AML-193 (cell line): ENCODE data around the gene HSDL1.

Source experiments
- DNase-seq, 2 experiments: peaks; one replicate each; lab custom pipeline; 2025; lab: John Stamatoyannopoulos, UW

The HSDL1 gene

GRCh38 chr16:84144859-84145639 is at the start of gene HSDL1, which contains the start of gene DNAAF1:
Gene HSDL1, minus strand, starts transcription at chr16:84145177. Its CDS starts 13,856 bp downstream, at chr16:84131321.
Gene DNAAF1, plus strand, starts transcription at chr16:84145308. Its CDS starts 133 bp downstream, at chr16:84145441.
- DNase-seq, result peak; percentile 62 to 67

DNA sequence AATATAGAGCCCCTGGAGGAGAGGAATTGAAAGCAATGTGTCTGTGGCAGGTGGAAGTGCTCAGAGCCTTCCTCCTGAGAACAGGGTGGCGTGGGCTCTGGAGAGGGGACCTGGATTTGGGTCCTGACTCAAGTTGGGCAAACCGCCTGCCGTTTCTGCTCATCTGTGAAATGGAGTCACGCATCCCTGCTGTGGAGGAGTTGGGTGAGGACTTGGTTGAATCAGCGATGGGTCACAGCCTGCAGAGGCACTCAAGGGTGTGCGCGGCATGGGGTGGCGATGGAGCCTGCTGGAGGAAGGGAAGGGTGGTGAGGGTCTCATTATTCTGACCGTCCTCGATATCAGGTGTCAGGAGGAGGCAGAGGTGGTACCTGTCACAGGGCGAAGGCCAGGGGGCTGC is 49.0 kb upstream of the HSDL1 start:
- DNase-seq, result no peak

- no peak for DNase-seq
These were observed 48.5 kb upstream of the HSDL1 start for GRCh38 chr16:84193480-84193879.

DNA sequence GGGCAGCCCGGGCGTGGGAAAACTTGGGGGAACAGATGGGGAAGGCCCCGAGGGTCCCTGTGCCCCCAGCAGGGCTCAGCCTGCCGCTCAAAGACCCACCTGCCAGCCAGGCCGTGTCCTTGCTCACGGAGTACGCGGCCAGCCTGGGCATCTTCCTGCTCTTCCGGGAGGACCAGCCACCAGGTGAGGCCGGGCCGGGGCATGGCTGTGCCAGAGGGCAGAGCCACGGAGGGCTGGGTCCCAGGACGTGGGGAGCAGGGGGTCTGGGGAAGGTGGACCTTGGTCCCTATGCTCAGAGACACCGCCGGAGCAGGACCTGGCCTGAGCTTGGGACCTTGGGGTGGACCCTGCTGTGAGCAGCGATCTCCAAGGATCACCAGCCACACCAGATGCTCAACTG is 46.5 kb upstream of the HSDL1 start:
- no peak for DNase-seq

DNA sequence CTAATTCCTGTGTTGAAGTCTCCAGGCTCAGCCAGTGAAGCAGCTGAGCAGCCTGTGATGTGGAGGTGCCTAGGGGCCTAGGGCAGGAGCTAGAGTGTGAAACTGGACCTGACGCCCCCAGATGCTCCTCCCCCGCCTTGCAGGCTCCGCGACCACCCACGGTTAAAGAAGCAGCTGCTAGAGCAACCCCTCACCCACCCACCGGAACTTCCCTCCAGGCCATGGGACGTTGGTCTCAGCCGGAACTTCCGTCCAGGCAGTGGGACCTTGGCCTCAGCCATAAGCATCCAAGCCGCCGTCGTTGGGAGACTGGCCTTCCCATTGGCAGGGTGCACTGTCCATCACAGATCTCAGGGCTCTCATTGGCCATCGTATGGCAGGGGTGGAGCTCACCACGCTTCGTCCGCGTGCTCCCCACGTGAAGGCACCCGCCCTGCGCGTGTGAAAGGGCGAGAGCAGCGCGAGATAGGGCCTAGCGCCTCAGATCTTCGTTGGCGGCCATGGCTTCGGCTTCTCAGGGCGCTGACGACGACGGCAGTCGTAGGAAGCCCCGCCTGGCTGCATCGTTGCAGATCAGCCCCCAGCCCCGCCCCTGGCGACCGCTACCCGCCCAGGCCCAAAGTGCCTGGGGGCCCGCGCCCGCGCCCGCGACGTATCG is 45.9 kb upstream of the HSDL1 start, which contains the start of gene ADAD2:
Gene ADAD2 (plus strand): TSS at position 427 of the 658 bp plus-strand sequence. CDS start 74 bp downstream, at position 501.
- no peak for DNase-seq

DNA sequence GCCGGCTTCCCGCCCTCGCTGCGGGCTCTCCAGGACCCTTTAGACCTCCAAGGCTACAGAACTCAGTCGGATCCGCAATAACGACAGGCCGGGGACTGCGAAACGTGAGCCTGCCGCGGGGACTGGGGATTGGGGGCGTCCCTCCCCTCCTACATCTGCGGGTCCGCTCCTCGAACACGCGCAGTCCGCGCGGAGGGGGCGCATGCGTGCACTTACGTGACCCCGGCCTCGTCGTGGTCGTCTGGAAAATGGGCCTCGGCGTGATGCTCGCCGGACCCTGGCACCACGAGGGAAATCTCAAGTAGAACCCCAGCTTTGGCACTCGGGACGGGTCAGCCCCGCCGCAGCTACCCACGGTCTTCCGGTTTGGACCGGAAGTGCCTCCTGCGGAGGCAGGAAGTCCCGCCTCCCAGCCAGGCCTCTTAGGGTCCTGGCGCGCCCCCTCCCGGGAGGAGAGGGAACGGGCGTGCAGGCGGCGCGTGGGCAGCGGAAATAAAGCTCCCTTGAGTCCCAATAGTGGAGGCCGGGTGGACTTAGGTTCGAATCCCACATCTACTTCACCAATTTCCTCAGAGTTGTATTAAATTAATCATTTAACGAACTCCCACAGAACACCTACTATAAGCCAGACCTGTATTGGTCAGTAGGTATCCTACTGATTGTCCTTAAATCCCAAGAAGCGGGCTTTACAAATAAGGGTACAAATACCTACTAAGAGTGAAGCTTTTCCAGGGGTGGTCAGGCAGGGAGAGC is 41.9 kb upstream of the HSDL1 start, which contains the start of gene TAF1C:
Gene TAF1C (minus strand): TSS at position 373 of the 753 bp plus-strand sequence. CDS start 2,069 bp downstream, outside the sequence.
- DNase-seq, result peak; percentile 86 to 90

GRCh38 chr16:84184775-84185174 is 39.8 kb upstream of the HSDL1 start:
- DNase-seq, result no peak

DNA sequence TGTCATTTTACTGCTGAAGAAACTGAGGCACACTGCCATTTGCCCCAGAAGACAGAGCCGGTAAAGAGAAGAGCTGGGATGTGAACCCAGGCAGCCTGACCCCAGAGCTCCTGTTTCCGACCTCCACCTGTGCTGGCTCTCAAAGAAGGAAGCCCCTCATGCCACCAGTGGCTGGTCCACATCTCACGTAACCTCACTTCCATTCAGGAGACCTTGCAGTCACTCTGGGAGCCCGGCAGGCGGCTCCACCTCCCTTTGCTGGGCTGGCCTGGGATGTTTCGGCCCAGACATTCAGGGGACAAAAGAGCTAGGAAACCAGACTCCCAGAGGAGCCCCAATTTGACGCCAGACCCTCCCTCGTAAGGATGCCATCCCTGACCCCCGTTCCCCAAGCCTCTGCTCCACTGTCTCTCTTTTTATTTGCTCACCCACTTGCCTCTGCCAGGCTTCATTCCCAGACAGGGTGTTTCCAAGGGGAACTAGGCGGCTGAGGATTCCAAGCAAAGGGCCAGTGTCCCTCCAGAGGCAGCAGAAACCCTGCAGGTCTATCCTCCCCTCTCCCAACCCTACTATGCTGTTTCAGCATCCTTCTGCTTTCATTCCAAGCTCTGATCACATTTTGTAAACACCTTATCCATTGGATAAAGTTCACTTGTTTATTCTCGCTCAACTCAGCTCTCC is 39.1 kb upstream of the HSDL1 start:
- DNase-seq, result no peak

DNA sequence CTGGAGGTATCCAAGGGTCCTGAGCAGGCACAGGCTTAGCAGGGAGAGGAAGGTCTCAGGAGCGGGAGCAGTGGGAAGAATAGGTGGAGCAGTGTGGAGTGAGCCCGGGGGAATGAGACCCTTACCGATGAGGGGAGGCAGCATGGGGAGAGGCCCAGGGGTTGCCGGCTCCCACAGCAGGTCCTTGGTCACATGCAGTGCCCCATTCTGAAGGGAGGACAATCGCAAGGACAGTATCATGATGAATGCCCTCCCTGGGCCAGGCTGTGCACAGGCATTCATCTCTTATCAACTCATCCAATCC is 38.5 kb upstream of the HSDL1 start:
- DNase-seq, result no peak

GRCh38 chr16:84182680-84183571 is 37.9 kb upstream of the HSDL1 start:
- DNase-seq, result no peak

GRCh38 chr16:84182104-84182503 is 37.1 kb upstream of the HSDL1 start:
- no peak for DNase-seq

GRCh38 chr16:84181144-84181915 is 36.4 kb upstream of the HSDL1 start:
- no peak for DNase-seq

DNA sequence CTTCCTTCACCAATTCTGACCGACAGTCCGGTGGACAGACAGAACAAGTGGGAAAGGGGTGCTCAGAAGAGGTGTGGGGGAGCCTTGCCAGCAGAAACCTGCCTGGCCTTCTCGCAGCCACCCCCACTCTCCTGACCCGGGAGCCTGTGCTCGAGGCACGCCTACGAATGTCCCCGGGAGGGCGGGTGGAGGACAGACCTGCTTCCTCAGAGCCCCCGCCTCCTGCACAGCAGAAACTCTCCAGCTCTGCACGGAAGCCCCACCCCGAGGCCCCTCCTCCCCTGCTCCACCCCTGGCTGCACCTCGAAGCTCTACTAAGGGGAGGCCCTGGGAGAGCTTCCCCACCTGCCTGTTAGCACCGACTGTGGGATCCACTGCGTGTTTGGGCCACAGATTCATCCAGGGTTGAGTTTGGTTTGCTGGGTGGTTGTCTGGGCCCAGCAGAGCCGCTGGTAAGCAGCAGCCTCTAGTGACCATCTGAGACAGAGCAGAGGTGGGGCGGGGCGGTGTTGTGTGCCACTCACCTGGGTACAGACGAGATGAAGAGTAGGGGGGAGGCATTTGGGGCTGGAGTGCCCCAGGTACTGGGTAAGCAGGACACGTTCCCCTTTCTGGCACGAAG is 35.7 kb upstream of the HSDL1 start:
- DNase-seq, result no peak

GRCh38 chr16:84179612-84180320 is 34.8 kb upstream of the HSDL1 start:
- no peak for DNase-seq

GRCh38 chr16:84178892-84179611 is 34.1 kb upstream of the HSDL1 start:
- DNase-seq, result no peak

- DNase-seq, result no peak
These were observed 33.3 kb upstream of the HSDL1 start for GRCh38 chr16:84178146-84178765.

DNA sequence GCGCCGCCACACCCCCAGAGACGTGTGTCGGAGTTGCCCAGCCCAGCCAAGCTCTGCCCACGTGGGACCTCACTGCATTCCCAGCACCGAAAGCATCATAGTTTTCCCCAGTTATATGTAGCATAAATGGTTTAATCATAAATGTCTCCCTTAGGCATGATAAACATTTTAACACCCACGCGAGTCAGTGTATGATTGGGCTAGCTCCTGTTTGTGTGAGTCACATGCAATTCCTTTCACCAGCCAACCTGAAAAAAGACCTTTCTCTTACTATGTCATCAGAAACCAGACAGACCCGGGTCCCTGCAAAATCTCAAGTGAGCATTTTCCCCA is 32.7 kb upstream of the HSDL1 start:
- no peak for DNase-seq
